ENCODE measurements around the gene LRRC73.
"Not testable (repeated sequence)": the region's sequence is repeated elsewhere in the genome, so short reads cannot be mapped to it uniquely, and the experiment has no call there.

The LRRC73 gene

DNA sequence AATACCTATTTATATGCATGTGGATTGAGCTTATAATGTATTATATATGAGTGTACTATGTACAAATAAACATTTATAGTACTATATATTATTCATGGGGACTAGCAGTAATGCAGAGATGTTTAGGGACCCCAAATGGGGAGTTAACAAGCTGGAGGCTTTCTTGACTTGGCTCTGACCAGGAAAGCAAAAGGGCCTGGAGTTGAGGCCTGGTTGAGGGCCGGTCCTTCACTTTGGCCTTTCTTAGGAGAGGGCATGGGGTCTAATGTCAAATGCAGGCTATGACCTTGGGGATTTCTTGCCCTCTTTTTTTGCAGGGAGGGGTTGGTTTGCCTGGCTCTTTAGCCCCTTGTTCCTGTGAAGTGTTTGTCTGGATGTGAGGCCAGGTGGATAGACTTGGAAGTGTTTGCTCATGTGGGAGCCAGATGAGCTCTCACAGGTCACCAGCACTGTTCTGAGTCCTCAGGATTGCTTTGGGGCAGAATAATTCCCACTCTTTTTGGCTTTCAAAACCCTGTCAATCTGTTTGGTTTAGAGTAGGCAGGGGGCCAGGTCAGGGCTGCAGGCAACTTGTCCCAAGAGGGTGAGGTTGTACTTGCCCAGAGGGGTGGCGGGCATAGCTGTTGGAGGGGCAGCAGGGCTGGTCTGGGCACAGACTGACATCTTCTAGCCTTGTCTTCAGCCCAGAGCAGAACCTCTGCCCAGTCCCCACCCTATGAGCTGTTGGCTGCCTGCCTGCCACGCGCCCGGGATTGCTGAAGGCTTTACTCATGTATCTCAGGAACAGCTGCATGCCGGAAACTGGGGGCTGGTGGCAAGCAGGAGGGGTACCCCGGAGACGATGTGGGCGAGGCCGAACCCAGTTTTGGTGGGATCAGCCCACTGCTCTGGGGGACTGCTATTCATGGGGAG, 18.1 kb downstream of the LRRC73 start:
- no peak for DNase-seq

DNA sequence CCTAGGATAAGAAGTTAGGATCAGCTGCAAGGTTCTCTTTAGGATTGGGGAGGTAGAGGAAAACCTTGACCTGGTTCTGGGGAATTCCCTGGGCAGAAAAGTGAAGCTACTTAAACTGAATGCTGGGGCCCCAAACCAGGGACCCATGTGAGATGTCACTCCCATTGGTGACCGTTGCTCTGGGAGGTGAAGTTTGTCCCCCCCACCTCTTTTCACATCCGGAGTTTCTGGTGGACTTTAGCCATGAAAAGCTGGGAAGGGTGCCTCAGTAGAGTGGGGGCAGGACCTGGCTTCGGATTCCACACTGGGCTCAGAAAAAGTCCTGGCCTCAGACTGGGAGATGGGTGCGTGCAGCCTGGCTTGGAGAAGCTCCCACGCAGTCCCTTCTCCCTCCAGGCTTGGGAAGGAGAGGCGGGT, 19.6 kb downstream of the LRRC73 start:
- DNase-seq: no peak

DNA sequence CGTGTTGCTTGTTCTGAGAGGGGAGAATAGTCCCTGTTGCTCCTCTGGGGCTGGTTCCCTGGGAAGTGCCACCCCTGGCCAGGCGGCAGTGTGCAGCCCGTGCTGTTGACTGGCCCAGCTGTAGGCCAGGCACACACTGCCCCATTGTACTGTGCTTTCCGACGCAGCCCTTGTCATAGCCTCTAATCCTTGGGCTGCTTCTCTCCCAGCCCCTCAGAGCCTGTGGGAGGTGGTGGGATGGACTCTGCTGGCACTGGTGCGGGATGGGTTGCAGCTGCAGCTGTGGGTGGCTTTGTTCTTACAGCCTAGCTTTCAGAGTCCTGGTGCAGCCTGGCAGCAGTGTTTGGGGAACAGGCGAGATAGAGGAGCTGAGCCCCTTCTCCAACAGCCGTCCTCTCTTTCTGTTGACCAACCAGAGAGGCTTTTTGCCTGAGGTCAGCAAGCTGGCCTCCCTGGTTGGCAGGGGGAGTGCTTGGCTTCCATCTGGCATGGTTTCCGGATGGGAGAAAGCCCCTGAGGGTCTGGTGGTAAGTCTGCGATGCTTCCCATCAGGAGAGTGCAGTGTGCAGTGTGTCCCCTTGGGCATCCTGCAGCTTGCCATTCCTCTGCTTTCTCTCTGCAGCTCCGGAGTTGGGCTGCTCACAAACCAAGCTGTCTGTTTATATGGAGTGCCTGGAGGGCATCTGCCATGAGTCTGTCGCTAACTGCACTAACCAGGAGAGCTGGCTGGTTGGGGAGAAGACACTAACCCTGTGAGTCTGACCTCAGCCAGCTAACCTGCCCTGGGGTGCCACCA, 20.7 kb downstream of the LRRC73 start:
- DNase-seq: no peak

DNA sequence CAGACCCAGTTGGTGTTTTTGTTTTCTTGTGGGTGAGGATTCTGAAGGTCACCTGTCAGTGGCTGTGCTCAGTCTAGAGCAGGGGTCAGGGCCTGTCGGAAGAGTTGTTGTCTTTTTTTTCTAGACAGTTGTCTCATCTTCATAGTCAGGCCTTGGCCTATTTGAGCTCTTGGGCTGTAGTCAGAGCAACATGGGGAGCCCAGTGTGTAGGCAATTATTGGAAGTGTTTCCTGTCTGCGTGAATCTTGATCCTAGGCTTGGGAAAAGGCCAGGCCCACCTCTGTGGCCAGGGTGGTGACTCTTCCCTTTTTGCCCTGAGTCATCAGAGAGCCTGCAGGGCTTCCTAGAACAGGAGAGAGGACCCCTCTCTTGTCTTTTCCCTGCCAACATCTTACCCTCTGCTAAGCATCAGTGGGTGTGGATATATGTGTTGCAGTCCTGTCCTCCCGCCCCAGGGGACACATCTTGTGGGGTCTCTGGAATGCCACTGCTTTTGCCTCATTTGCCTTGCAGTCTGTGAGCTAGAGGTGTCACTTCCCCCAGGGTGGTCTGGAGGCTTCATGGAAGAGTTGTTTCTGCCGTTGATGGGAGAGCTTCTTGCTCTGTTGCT, 21.4 kb downstream of the LRRC73 start:
- DNase-seq: no peak

DNA sequence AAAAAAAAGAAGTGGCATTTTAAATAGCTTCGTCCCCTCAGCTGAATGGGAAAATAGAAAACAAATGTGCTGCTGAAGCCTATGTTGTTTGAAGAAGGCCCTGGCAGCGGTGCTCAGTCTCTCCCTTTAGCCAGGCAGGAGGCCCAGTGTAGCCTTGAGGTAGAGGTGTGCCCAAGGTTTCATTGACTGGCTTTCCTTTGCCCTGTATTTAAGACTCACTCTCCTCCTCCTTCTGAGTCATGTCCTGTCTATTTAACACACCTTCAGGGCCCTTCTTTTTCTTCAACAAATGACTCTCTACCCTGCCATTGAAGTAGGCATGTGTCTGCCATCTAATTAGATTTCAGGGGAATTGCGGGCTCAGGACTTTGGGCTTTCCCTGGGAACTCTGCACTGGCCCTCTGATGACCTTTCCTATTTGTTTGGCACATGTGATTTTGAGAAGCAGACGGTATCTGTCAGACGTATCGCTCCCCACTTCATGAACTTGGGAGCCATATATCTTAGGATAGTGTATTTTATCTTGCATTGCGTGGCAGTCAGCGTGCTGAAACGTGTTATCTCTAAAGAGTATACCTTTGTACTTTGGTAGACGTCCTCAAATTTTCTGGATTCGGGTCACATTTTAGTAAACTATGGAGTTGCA, 28.4 kb downstream of the LRRC73 start:
- DNase-seq: no peak

DNA sequence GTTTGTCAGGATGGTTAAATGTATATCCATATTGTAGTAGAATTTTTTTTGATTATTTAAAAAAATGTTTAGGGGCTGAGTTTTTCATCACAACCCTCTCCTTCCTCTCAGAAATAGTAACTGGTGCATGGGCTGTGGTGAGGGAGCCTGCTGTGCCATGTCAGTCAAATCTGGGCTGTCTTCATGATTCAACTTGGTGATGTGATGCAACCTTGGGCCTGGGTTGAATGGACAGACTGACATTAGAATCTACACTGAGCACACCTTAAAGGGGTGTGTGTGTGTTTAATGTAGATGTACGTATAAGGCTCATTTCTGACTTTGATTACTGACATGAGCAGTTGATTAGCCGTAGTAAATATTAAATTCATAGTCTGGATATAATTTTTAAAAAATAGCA, 29.1 kb downstream of the LRRC73 start:
- DNase-seq: no peak

DNA sequence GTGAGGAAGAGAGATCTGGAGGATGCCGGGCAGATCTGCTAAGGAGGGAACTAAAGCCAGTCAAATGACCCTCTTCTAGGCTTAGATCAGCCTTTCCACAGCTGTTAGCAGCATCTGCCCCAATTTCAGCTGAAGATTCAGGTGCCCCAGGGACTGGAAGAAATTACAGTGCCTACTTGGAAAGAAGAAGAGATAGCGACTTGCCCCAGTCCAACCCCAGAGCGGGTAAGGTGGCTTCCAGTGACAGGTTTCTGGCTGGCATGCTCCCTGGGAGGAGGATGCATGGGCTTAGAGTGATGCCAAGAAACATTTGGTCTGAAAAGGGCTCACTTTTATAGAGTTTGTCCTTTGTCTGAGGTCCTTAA, 32.2 kb downstream of the LRRC73 start:
- no peak for DNase-seq

DNA sequence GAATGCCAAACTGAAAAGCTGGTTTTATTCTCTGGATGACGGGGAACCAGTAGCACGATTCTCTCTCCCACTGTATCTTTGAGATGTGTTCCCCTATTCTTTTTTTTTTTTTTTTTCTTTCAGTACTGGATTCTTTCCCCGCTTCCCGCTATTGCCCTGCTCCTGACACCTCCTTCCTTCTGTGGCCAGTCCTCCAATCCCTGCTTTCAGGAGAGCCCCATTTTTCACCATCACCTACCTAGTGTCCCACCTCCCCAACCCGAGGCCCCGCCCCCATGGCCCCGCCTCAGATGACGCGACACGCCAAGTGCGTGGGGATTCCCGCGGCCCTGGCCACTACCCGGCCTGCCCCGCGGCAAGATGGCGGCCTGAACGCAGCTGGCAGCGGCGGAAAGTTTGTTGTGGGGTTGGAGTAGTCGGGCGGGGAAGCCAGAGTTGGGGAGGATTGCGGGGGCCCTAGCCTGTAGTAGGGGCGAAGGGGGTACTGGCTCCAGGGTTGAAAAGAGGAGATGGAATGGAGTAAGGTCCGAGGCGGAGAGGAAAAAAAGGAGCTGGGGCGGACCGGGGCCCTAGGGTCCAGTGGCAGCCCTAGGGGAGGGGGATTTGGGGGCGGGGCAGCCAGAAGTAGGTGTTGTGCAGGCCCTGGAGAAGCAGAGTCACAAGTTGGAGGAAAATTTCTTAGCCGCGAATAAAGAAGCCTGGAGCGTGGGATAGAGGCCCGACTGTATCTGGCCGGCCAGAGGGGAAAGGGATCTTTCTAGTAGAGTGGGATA, 32.7 kb downstream of the LRRC73 start, which contains the start of gene TJAP1:
TJAP1 (plus strand) TSS at position 336 of the 773 bp plus-strand sequence. CDS start 21,432 bp downstream, outside the sequence.
- DNase-seq: peak; percentile 99

DNA sequence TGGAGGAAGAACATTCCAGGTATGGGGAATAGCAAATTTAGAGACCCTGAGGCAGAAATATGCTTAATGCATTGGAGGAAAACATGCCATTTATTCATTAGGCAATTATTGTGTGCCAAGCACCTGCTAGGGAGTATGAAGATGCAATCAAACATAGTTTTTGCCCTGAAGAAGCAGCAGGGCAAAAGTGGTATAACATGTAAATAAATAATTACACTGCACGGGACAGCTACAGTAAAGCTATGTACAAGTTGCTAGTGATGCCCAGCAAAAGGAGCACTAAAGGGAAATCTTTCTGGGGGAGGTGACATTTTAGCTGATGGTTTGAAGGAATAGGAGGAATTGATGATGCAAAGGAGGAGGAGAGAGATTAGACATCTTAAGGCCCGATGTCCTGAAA, 33.4 kb downstream of the LRRC73 start:
- DNase-seq: no peak

DNA sequence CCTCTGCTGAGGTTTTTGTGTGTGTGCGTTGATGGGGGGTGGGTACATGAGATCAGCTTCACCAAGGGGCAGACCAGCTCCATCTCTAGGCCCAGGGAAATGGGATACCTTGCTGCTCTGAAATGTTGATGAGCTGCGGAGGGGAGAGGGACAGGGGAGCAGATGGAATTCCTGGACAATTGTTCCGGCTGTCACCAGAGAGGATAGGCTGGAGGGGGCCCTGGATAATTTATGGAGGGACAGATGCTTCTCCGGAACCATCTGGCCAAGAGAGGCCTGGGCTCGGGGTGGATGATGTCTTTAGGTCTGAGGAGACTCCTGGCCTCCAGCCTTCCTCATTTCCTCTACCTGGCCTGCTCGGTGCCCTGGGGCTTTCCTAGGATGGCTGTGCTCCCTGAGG, 34.6 kb downstream of the LRRC73 start:
- DNase-seq: no peak

DNA sequence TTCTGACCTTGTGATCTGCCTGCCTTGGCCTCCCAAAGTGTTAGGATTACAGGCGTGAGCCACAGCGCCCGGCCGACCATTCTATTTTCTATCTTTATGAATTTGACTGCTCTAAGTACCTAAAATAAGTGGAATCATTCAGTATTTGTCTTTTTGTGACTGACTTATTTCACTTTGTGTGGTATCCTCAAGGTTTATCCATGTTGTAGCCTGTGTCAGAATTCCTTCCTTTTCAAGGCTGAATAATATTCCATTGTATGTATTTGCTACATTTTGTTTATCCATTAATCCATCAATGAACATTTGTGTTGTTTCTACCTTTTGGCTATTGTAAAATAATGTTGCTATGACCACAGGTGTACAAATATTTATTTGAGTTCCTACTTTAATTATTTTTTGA, 37.6 kb downstream of the LRRC73 start:
- DNase-seq: no peak

DNA sequence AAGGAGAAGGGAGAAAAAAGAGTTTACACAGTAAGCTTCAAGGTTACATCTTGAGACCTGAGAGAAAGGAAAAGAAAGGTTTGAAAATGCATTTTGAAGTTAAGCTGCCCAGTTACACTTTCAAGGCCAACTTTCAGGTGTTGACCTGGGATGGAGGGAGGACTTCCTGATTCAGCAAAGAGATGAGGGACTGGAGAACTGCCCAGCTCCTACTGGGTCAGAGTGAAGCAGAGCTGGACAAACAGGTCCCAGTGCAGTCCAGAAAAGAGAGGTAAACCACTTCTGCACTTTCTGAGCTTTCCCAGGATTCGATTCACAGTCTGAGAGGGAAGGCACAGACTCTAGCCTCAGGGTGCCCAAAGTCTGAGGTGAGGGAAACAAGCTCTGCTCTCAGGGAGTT, 38.7 kb downstream of the LRRC73 start:
- no peak for DNase-seq

DNA sequence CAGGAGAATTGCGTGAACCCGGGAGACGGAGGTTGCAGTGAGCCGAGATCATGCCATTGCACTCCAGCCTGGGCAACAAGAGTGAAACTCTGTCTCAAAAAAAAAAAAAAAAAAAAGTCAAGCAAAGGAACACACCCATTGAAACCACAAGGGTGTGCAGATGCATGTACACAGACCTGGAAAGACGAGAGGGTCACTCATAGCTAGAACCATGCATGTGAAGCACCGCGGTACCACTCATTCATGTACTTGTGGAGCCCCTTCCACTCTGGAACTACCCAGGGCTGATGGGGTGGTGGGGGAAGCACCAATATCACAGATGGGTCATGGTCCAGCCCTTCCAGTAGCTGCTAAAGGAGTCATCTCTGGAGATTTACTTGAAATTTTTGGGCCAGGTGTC, 40.2 kb downstream of the LRRC73 start:
- no peak for DNase-seq

DNA sequence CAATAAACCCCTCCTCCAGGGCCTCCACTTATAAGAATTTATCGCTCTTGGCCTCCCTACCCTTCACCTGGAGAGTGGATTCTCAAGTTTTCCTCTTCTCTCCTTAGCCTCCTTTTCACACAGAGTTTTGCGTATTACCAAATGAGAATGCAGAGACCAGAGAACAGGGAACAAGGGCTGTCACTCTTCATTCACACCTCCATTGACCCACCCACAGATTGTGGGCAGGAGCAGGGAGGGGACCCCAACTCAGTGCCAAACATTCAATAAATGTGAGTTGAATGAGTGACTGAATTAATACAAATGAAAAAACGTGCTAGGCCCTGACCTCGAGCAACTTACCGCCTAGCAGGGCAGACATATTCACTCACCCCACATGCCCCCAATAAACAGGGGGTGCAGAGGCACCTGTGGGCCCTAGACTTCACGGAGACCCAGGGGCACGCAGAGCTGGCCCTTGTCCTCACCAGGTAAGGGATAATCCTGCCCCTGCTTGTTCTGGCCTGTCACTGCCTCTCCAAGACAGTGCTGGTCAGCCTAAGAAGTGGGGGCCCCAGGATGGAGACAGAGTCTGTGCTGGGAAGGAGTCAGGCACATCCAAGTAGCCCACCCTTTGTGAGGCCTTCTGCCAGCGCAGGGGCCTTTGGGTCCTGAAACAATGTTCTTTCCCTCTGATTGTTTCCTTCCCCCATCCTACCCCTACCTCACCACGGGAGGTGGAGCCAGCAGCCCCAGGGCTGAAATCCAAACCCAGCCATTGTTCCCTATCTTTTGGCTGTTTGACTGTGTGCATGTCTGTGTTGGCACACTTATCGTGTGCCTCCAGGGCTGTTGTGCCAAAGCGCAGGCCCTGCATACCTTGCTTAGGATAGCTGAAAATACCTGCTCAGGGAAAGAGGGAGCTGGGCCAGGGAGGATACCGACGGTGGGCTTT, 41.1 kb downstream of the LRRC73 start:
- DNase-seq: no peak

DNA sequence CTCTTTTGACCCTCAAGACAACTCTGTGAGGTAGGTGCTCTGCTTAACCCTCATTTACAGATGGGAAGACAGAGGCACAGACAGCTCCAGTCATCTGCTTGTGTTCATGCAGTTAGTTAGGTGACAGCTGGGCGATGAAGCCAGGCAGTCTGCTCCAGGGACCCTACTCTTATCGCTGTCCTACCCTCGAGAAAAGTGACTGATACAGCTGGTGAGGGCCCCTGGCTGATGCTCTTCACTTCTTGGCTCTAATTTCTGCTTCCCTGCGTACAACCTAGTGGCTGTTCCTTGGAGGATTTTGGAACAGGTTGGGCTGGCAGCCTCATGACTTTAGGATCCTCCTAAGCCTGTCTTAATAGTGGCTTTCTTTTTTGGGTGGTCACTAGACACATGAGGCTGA, 41.9 kb downstream of the LRRC73 start:
- DNase-seq: no peak

DNA sequence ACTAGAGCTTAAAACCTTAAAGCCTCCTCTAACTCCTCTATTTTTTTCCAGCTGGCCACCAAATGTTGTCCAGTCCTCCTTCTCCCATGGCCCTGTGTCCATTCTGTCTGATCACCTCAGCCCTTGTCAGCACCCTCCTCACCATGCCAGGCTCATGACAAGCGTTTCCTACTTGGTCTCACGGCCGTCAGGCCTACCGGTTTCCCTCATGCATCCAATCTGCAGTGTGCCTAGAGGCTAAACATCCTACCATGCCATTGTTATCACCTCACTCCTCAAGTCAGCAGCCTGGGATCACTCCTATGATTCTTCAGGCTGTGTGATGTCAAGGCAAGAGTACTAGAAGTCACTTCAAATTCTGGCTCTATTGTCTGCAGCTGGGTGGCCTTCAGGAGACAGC, 42.4 kb downstream of the LRRC73 start:
- DNase-seq: no peak

DNA sequence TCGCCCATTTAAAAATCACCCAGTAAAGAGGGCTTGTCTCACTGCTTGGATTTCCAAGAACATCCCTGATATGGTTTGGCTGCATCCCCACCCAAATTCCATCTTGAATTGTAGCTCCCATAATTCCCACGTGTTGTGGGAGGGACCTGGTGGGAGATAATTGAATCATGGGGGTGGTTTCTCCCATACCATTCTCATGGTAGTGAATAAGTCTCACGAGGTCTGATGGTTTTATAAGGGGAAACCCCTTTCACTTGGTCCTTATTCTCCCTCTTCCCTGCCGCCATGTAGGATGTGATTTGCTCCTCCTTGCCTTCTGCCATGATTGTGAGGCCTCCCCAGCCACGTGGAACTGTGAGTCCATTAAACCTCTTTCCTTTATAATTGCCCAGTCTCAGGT, 42.9 kb downstream of the LRRC73 start:
- DNase-seq: not testable (repeated sequence)

DNA sequence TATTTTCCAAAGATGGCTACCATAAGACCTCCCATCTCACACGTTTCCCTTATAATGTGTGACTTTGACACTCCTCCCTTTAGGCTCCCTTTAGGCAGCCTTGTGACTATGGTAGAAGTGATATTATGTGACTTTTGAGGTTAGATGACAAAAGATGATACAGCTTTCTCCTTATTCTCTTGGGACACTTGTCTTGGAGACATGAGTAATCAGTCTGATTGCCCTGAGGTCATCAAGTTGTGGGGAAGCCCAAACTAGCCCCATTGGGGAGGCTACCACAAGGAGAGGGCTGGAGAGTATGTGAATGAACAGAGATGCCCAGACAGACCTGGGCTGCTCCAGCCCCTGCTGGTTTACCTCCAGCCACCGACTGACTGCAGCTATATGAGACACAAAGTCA, 44.2 kb downstream of the LRRC73 start:
- no peak for DNase-seq

DNA sequence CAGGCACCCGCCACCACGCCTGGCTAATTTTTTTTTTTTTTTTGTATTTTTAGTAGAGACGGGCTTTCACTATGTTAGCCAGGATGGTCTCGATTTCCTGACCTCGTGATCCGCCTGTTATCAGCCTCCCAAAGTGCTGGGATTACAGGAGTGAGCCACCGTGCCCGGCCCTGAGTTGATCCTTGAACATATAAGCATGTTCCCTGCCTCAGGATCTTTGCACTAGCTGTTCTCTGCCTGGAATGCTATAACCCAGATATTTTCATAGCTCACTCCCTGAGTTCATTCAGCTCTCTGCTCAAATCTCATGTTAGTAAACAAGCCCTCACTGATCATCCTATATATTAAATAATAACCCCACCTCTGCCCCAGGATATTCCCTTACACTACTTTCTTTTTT, 45.8 kb downstream of the LRRC73 start:
- no peak for DNase-seq

DNA sequence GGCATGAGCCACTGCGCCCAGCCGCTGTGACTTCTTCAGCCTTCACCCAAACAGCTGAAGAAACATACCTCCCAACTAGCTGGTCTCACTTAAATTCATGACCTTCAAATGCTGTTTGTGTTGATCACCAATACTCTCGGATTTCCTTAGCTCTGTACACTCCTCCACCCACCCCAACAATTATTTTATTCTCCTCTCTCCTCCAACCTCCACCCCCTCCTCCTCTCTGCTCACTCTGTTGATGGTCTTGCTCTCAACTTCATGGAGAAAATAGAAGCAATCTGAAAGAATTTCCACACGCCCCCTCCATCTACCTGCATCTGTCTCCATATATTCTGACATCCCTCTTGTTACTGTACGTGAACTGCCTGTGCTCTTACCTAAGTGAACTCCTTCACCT, 48.2 kb downstream of the LRRC73 start:
- DNase-seq: no peak

DNA sequence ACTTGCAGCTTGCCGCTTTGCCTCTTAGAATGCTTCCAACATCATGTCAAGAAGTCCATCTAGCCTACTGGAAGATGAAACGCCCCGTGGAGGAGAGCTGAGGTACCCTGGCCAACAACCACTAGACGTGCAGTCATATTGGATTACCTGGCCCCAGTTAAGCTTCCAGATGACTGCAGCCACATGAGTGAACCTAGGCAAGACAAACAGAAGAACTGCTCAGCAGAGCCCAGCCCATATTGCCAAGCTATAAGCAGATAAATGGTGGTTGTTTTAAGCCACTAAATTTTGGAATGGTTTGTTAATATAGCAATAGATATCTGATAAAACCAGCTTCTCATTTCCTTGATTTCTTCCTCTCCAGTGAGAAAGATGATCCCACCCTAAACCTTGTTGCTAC, 50.1 kb downstream of the LRRC73 start:
- DNase-seq: no peak
